ENCODE results near the gene ZFP36L2.
A peak's percentile ranks its signal among the peaks of the same experiment; 100 is the strongest.

The ZFP36L2 gene

DNA sequence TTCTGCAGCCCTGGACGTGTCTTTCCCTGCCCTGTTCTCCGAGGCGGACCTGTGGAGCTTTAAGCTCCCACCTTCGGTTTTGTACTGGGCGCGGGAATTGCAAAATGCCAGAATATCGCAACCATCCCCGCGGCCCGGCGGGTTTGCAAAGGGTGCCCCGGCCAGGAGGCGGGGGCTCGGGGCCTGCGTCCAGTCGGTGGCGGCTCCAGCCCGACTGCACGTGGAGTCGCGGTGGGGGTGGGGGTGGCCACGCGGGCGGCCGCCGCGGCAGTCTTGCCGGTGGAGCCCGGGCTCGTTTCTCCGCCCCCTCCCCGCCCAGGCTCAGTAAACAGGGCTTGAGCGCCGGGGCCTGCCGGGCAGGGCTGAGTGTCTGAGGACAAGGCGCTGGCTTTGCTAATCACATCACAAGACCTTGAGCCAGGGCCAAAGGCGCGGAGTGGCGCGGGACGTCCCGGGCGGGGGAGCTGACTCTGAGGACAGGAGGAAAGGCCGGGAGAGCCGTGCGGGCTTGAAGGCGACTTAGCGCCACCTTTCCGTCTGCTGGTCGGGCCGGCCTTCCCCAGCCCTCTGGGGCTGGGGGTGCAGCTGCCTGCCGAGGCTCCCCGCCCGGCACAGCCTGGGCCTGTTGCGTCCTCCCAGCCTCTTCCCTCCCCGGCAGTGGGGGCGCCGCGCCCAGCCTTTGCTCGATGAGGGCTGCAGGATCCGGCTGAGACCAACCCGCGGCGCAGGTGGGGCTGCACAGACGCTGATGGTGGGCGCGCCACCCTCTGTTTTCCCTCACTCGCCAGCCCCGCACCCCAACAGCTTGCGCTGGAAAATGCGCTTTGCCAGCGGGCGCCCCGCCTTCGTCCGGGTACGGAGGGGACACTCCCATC, 786 bp upstream of the ZFP36L2 start:
- Histone ChIP-seq H3K4me1 (peaks cover 7% of the 10 kb centered on the region), H3K4me3 (ENCODE audit: low read depth, low read length) (peak overlapping the region; percentile 83), H3K27me3 (no peaks in the 10 kb centered on the region), H3K36me3 (peaks cover 23% of the 10 kb centered on the region), H3K9me3 (no peaks in the 10 kb centered on the region)
- peak; percentile 90 for DNase-seq
- TF ChIP-seq, protein P1, sequence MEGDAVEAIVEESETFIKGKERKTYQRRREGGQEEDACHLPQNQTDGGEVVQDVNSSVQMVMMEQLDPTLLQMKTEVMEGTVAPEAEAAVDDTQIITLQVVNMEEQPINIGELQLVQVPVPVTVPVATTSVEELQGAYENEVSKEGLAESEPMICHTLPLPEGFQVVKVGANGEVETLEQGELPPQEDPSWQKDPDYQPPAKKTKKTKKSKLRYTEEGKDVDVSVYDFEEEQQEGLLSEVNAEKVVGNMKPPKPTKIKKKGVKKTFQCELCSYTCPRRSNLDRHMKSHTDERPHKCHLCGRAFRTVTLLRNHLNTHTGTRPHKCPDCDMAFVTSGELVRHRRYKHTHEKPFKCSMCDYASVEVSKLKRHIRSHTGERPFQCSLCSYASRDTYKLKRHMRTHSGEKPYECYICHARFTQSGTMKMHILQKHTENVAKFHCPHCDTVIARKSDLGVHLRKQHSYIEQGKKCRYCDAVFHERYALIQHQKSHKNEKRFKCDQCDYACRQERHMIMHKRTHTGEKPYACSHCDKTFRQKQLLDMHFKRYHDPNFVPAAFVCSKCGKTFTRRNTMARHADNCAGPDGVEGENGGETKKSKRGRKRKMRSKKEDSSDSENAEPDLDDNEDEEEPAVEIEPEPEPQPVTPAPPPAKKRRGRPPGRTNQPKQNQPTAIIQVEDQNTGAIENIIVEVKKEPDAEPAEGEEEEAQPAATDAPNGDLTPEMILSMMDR (IDR thresholded peaks at IDR 0.05; ENCODE audit: low read depth, low read length) = no peak; the same call in 1 of the 2 replicates

DNA sequence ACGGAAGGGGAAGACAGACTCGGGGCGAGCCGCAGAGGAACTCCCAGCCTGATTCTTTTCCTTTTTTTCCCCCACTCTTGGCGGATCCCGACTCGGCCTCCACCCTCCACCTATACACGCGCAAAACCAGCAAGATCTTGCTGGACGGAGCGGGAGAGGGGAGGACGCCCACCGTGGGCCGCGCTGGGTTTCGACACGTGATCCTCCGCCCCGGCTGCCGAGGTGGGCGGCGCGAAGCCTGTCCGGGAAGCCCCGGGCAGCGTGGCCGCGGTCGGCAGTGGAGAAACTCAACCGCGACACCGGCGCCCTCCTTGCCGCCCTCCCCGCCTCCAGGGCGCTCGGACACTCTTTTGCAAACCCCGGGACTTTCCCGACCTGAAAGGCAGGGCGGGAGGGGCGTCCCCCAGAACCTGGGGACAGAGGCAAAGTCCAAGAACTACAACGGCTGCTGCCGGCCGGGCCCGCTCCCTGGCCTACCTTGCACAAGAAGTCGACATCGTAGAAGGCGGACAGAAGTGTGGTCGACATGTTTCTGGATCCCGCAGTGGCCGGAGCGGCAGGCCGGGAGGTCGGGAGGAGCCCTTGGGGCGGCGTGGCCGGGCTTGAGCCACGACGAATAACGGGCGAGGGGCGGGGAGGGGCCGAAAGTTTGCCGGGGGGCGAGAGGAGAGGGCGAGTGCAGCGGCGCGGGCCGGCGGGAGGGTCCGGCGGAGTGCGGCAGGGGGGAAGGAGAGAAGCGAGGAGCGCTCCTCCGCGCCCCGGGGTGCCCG, 433 bp downstream of the ZFP36L2 start:
- Histone ChIP-seq H3K4me1 (peaks cover 7% of the 10 kb centered on the region), H3K9me3 (no peaks in the 10 kb centered on the region), H3K4me3 (ENCODE audit: low read depth, low read length) (peak overlapping the region; percentile 83), H3K36me3 (peaks cover 23% of the 10 kb centered on the region), H3K27me3 (no peaks in the 10 kb centered on the region)
- TF ChIP-seq, protein P1 (IDR thresholded peaks at IDR 0.05; ENCODE audit: low read depth, low read length) = no peak
- peak; percentile 71 for DNase-seq

DNA sequence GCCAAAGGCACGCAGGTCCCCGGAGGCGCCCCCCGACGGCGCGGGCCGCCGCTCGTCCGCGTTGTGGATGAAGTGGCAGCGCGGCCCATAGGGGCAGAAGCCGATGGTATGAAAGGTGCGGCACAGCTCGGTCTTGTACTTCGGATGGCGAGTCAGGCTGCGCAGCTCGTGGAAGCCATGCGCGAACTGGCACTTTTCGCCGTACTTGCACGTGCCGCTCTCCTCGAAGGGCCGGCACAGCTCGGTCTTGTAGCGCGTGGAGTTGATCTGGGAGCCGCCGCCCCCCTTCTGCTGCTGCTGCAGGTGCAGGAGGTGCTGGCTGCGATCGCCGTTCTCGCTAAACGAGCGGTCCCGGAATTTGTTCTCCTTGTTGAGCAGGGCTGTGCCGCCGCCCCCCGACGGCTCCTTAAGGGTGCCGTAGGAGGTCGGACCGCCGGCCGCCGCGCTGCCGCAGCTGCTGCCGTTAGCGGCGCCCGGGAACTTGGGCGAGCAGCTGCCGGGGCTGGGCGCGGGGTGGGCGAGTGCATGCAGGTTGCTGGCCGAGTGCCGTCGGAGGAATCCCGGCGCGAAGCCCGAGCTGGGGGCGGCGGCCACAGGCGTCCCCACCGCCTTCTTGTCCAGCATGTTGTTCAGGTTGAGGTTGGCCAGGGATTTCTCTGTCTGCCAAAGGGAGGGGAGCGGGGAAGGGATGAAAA, 1.2 kb downstream of the ZFP36L2 start:
- Histone ChIP-seq H3K9me3 (no peaks in the 10 kb centered on the region), H3K4me3 (ENCODE audit: low read depth, low read length) (peak overlapping the region; percentile 83), H3K4me1 (peaks cover 7% of the 10 kb centered on the region), H3K27me3 (no peaks in the 10 kb centered on the region), H3K36me3 (peaks cover 23% of the 10 kb centered on the region)
- peak; percentile 58 for DNase-seq
- TF ChIP-seq, protein P1 (IDR thresholded peaks at IDR 0.05; ENCODE audit: low read depth, low read length) = no peak

DNA sequence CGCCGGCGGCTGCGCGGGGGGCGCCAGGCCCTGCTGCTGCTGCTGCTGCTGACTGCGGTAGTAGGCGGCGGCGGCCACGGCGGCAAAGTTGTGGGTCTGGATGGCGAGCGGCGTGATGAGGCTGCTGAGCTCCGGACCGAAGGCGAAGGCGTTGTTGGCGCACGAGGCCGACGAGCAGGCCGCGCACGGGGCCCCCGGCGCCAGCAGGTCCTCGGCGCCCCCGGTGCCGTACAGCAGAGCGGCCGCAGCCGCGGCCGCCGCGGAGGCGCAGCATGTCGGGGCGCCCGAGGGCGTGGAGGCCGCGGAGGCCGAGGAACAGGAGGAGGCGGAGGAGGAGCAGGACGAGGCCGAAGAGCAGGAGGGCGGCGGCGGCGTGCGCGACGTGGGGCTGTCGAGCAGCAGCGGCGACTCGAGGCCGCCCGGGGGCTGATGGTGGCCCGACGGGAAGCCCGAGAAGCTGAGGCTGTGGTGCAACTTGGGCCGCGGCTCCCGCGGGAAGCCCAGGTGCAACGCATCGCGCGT, 1.8 kb downstream of the ZFP36L2 start:
- TF ChIP-seq, protein P1 (IDR thresholded peaks at IDR 0.05; ENCODE audit: low read depth, low read length) = no peak
- DNase-seq = peak; percentile 54
- Histone ChIP-seq H3K9me3 (no peaks in the 10 kb centered on the region), H3K4me3 (ENCODE audit: low read depth, low read length) (peak overlapping the region; percentile 83), H3K4me1 (peaks cover 7% of the 10 kb centered on the region), H3K36me3 (peaks cover 17% of the 10 kb centered on the region), H3K27me3 (no peaks in the 10 kb centered on the region)

DNA sequence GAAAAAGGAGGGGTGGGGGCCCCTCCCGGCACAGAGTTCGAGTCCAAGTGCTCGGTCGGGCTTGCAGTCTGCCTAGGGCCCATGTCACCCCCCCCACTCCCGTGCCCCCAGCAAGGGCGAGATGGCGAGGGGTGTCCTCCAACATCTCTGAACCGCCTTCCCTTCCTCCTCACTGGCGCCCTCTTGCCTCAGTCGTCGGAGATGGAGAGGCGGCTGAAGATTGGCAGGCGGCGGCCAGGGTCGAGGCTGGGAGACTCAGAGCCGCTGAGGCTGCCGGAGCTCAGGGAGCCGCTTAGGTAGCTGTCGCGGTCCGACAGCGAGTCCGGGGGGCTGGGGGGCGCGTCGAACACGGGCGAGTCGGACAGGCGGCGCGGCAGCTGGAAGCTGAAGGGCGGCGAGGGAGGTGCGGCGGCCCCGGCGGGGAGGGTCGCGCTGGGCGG, 2.3 kb downstream of the ZFP36L2 start:
- TF ChIP-seq, protein P1 (IDR thresholded peaks at IDR 0.05; ENCODE audit: low read depth, low read length) = peak; percentile 50
- peak overlapping the region; percentile 51 for H3K4me3 ChIP-seq (ENCODE audit: low read depth, low read length)
- H3K4me1 ChIP-seq = peaks cover 11% of the 10 kb centered on the region
- no peaks in the 10 kb centered on the region for H3K9me3 ChIP-seq
- peaks cover 17% of the 10 kb centered on the region for H3K36me3 ChIP-seq
- DNase-seq = peak; percentile 78
- H3K27me3 ChIP-seq = no peaks in the 10 kb centered on the region
